Nephron (organoid): ENCODE measurements around the gene NT5DC1.

ENCODE experiments used
- H3K27ac Mint-ChIP-seq, 3 experiments: 2 replicates each; pipeline ENCODE4 v1.8.0; 2020; ENCODE audit warnings: mixed read lengths in 3 of 3, mild to moderate bottlenecking in 2 of 3, moderate library complexity in 1 of 3
- H3K27me3 Mint-ChIP-seq: 2 replicates; pipeline ENCODE4 v1.8.0; 2021; ENCODE audit warnings: low read depth, mild to moderate bottlenecking, moderate library complexity, mixed read lengths
- H3K36me3 Mint-ChIP-seq: 2 replicates; pipeline ENCODE4 v1.8.0; 2020; ENCODE audit warnings: low read depth, mixed read lengths
- H3K4me1 Mint-ChIP-seq: 2 replicates; pipeline ENCODE4 v1.8.0; 2020; ENCODE audit warnings: mixed read lengths
- H3K4me3 Mint-ChIP-seq, 3 experiments: 2 replicates each; pipeline ENCODE4 v1.8.0; 2020; ENCODE audit warnings: mild to moderate bottlenecking in 3 of 3, mixed read lengths in 3 of 3, moderate library complexity in 2 of 3
- H3K9me3 Mint-ChIP-seq: 2 replicates; pipeline ENCODE4 v1.8.0; 2020; ENCODE audit warnings: mixed read lengths
- CTCF ChIP-seq, 3 experiments: fragments of 200-600 bp; sonication (generic); IDR thresholded peaks; one replicate each; pipeline ENCODE4 v1.5.0; 2021; ENCODE audit warnings: antibody characterized with exemption in 3 of 3; ENCODE audit not compliant: unreplicated experiment in 3 of 3

NT5DC1 gene

GRCh38 chr6:116258520-116258919 is 157.9 kb downstream of the NT5DC1 start:
- no peak for TF ChIP-seq CTCF (IDR thresholded peaks at IDR 0.05; ENCODE audit: unreplicated experiment in 3 of 3)
- no peak overlapping the region for H3K4me3 Mint-ChIP-seq
- no peaks in the 10 kb centered on the region for H3K4me1 Mint-ChIP-seq
- H3K36me3 Mint-ChIP-seq, result peaks cover 49% of the 10 kb centered on the region
- peaks cover 22% of the 10 kb centered on the region for H3K9me3 Mint-ChIP-seq
- H3K27me3 Mint-ChIP-seq, result no peaks in the 10 kb centered on the region
- H3K27ac Mint-ChIP-seq, result no peak overlapping the region

- Mint-ChIP-seq H3K27ac (no peak overlapping the region), H3K4me3 (no peak overlapping the region), H3K36me3 (peaks cover 69% of the 10 kb centered on the region), H3K27me3 (no peaks in the 10 kb centered on the region), H3K4me1 (peaks cover 4% of the 10 kb centered on the region), H3K9me3 (peaks cover 30% of the 10 kb centered on the region)
- no peak for TF ChIP-seq CTCF (IDR thresholded peaks at IDR 0.05; ENCODE audit: unreplicated experiment in 3 of 3)
Measured at GRCh38 chr6:116263353-116263752, 162.7 kb downstream of the NT5DC1 start.

- TF ChIP-seq CTCF (IDR thresholded peaks at IDR 0.05; ENCODE audit: unreplicated experiment in 3 of 3), result no peak
- no peak overlapping the region for H3K27ac Mint-ChIP-seq
- H3K9me3 Mint-ChIP-seq, result peaks cover 29% of the 10 kb centered on the region
- H3K36me3 Mint-ChIP-seq, result peaks cover 55% of the 10 kb centered on the region
- H3K4me1 Mint-ChIP-seq, result peaks cover 9% of the 10 kb centered on the region
- no peaks in the 10 kb centered on the region for H3K27me3 Mint-ChIP-seq
- no peak overlapping the region for H3K4me3 Mint-ChIP-seq
Measured at GRCh38 chr6:116265041-116265829, 164.6 kb downstream of the NT5DC1 start.

- no peak overlapping the region for H3K27ac Mint-ChIP-seq
Measured at GRCh38 chr6:116266803-116267202, 166.2 kb downstream of the NT5DC1 start.

GRCh38 chr6:116267836-116268588 is 167.4 kb downstream of the NT5DC1 start:
- peaks cover 39% of the 10 kb centered on the region for H3K36me3 Mint-ChIP-seq
- no peak overlapping the region for H3K27ac Mint-ChIP-seq
- H3K27me3 Mint-ChIP-seq, result no peaks in the 10 kb centered on the region
- peaks cover 12% of the 10 kb centered on the region for H3K9me3 Mint-ChIP-seq
- TF ChIP-seq CTCF (IDR thresholded peaks at IDR 0.05; ENCODE audit: unreplicated experiment in 3 of 3), result no peak
- no peak overlapping the region for H3K4me3 Mint-ChIP-seq
- H3K4me1 Mint-ChIP-seq, result peaks cover 9% of the 10 kb centered on the region

More at GRCh38 chr6:116266803-116267202, 166.2 kb downstream of the NT5DC1 start:
- peaks cover 9% of the 10 kb centered on the region for H3K4me1 Mint-ChIP-seq
- H3K9me3 Mint-ChIP-seq, result peaks cover 22% of the 10 kb centered on the region
- no peak overlapping the region for H3K4me3 Mint-ChIP-seq
- no peak for TF ChIP-seq CTCF (IDR thresholded peaks at IDR 0.05; ENCODE audit: unreplicated experiment in 3 of 3)
- H3K27me3 Mint-ChIP-seq, result no peaks in the 10 kb centered on the region
- peaks cover 47% of the 10 kb centered on the region for H3K36me3 Mint-ChIP-seq
